ELF-1 (cell line): Measurements from ENCODE around the gene TFF2.

Experiments used
- DNase-seq: peaks from one replicate; pipeline ENCODE4 v3.0.0-alpha.2; 2016; ENCODE audit warnings: low read depth, low spot score

The TFF2 gene

GRCh38 chr21:42384156-42384945, 33.6 kb upstream of the TFF2 start:
- DNase-seq, result no peak

DNA sequence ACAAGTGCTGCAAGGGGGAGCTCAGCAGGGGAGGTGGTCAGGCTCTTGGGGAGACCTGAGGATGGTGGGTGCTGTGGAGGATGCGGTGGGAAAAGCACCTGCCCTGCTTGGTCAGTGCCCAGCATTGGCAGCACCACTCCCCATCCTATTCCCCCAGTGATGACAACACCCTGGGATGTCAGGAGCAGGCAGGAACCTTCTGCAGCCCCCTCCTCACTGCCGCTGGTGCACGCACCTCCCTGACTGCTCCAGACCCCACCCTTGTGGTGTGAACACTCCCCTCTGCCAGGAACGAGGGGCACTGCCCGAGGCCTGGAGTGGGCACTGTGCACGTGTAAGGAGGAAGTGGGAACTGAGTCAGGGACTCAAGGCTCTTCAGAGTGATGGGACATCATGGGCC, 32.5 kb upstream of the TFF2 start:
- DNase-seq, result no peak

DNA sequence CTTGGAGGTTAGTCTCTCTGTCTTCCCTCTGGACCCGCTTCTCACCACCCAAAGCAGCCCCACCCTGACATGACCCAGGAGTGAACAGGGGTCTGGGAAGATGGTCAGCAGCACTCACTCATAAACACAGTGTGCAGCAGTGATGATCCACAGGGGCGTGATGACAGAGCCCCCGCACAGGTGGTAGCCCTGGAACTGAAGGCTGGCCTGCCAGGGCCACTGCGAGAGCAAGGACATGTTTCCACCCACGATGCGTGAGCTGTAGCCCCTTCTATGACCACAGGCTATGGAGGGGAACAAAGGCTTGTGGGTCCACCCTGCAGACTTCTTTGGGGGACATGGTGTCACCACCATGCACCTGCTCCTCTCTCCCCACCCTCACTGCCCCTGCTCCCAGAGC, 32.1 kb upstream of the TFF2 start:
- DNase-seq, result no peak

DNA sequence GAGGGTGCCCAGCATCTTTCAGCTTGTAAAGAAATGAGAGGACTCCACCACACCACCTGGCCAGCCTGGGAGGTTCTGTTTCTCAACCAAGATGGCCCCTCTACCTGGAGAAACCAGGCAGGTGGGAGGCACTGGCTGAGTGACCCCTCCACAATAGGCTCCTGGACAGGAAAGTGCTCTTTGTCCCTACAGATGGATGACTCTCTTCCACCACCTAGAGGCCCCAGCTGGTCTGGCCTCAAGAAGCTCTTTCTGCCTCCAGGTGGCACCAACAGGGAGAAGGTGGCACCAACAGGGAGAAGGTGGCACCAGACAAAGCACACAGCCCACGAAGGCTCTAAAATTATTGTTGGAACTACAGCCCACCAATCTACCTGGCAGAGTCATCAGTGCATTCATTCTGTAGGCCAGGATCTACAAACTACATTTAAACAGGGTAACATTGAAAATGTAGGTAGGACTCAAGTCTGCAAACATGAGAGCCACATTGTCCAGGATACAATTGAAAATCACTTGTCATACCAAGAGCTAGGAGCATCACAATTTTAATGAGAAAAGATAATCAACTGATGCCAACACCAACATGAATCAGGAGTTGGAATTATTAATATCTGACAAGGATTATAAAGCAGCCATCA, 30.7 kb upstream of the TFF2 start:
- peak; percentile 67 for DNase-seq

- no peak for DNase-seq
Observed at GRCh38 chr21:42379426-42380215, 28.8 kb upstream of the TFF2 start.

DNA sequence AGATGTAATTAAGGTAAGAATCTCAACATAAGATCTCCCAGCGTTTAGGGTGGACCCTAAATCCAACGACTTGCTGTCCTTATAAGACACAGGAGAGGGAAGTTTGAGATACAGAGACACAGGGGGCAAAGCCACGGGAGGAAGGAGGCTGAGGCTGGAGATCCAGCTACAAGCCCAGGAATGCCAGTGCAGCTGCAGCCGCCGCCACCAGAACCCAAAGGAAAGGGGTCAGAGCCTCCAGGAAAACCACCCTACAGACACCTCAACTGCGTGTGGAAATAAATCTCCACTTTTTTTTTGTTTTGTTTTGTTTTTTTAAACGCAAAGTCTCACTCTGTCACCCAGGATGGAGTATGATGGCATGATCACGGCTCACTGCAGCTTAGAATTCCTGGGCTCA, 27.6 kb upstream of the TFF2 start:
- DNase-seq, result no peak

DNA sequence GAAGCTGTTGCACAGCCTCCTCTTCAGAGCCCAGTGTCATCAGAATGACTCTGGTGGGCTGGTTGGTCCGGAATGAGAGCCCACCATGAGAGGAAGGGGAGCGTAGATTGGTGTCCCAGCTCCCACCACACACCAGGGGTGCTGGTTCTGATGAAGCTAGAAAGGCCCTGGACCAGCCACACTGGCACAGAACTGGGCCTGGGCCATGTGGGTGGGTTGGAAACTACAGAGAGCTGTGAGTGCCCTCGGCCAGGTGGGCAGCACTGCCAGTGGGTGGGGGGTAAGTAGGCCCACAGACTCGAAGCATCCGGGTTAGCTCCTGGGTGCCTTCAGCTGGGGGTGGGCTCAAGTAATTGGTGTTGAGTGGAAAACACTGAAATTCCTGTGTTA, 27.2 kb upstream of the TFF2 start:
- DNase-seq, result no peak

- DNase-seq, result no peak
Observed at GRCh38 chr21:42377211-42377950, 26.6 kb upstream of the TFF2 start.

- DNase-seq, result no peak
Observed at GRCh38 chr21:42376338-42376982, 25.7 kb upstream of the TFF2 start.

GRCh38 chr21:42375966-42376337, 25.2 kb upstream of the TFF2 start:
- DNase-seq, result no peak

GRCh38 chr21:42375506-42375905, 24.7 kb upstream of the TFF2 start:
- no peak for DNase-seq

- DNase-seq, result no peak
Observed at GRCh38 chr21:42374864-42375499, 24.2 kb upstream of the TFF2 start.

DNA sequence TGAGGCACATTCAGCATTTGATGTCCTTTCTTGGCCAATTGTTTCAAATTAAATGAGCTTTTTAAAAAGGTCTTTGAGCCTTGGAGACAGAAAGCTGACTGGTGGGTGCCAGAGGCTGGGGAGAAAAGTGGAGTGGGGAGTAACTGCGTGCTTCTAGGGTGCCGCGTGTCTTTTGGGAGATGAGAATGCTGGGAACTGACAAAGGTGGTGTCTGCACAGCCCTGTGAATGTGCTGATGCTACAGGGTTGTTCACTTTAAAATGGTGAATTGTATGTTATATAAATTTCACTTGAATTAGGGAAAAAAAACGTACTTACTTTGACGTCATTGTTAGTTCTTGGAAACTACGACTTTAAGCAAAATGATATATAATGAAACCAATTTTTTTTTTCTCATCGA, 23.7 kb upstream of the TFF2 start:
- DNase-seq, result no peak

DNA sequence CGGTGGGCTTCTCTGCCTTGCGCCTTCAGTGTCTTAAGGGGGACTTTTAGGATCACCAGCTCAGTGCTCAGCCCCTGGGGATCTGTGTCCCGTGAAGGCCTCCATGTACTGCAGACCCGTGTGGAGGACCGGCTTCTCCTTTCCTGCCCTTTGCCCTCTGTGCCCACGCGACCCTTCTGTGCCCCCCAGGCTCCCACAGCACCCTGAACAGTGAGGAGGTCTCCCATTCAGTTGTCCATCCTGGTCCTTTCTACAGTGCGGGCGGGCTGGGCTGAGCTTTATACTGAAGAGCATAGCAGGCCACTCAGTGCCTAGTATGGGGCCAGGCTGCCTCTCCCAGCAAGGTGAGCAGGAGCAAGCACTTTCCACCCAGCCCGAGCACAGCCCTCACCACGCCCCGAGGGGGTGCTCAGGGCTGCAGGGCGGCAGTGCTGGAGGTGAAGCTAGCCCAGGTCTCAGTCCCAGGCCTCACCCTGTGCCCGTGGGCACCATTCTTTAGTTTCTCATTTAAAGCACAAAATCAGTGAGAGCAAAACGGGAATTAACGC, 23.2 kb upstream of the TFF2 start:
- no peak for DNase-seq

DNA sequence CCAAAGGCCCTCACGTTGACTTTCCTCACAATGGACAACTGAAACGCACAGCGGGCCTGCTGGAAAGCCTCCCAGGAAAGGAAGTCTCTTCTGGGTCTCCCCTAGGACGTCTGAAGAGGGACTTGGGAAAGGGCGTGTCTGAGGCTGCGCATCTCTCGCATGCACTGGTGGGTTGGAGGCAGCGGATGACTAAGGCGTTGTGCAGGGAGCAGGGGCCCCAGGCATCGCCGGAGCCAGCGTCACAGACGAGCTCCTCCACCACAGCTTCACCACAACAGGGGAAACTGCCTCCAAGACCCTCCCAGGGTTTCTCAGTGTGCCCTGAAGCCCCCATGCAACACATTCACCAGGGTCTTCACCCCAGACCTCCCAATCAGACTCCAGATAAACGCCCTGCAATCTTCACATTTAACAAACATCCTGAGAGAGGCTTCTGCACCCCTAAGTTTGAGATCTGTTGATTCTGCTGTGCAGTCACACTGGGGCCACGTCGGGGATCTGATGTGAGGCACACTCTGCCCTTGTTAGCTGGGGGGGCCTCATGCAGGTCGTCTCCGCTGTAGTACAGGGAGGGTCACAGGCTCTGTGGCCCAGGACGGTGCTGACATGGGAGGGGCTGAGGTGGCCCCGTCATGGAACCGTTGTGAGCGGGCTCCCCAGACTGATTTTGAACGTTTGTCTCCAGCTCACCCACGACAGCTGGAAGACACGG, 22.6 kb upstream of the TFF2 start:
- no peak for DNase-seq

DNA sequence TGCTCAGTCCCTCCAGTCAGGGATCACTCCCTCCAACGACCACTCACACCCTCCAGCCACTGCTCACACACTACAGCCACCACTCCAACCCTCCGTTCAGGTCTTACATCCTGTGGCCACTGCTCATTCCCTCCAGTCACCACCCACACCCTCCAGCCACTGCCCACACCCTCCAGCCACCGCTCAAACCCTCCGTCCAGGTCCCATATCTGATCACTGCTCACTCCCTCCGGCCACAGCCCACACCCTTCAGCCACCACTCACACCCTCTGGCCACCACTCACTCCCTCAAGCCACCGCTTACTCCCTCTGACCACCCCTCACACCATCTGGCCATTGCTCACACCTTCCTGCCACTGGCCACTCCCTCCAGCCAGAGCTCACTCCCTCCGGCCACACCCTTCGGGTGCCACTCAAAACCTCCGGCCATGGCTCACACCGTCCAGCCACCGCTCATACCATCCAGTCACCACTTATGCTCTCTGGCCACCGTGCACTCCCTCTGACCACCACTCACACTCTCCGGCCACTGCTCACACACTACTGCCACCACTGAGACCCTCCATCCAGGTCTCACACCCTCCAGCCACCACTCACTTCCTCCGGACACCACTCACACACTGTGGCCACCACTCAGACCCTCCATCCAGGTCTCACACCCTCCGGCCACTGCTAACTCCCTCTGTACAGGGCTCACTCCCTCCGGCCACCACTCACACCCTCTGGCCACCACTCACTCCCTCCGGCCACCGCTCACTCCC, 20.3 kb upstream of the TFF2 start:
- no peak for DNase-seq

DNA sequence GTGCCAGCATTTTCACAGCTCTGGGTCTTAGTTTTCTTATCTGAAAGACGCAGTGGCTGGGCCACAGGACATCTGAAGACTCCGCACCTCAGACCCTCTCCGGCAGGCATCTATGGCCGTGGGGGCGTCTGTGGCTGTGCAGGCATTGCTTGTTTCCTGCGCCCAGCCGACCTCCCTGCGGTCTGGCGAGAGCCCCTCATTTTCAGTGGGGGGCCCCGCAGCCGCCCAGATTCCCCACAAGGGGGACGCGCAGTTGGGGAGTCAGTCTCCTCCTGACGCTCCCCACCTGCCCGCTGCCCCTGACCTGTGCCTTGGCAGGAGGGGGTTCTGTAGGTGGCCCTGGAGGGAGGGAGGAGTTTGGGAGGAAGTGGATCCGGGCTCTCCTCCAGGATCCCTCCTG, 19.0 kb upstream of the TFF2 start:
- no peak for DNase-seq

GRCh38 chr21:42367367-42368165, 16.8 kb upstream of the TFF2 start:
- DNase-seq, result no peak
